Epithelial cell of prostate (primary cell): Measurements from ENCODE around the gene PRDM2.

Experiments
- DNase-seq: peaks from one replicate; pipeline ENCODE4 v3.0.0-alpha.2; 2011; ENCODE audit warnings: low read depth, low spot score
- H3K27ac ChIP-seq: fragments of 450-650 bp; 2 replicates; pipeline ENCODE4 v1.5.1; 2017; ENCODE audit warnings: mild to moderate bottlenecking

The PRDM2 gene

DNA sequence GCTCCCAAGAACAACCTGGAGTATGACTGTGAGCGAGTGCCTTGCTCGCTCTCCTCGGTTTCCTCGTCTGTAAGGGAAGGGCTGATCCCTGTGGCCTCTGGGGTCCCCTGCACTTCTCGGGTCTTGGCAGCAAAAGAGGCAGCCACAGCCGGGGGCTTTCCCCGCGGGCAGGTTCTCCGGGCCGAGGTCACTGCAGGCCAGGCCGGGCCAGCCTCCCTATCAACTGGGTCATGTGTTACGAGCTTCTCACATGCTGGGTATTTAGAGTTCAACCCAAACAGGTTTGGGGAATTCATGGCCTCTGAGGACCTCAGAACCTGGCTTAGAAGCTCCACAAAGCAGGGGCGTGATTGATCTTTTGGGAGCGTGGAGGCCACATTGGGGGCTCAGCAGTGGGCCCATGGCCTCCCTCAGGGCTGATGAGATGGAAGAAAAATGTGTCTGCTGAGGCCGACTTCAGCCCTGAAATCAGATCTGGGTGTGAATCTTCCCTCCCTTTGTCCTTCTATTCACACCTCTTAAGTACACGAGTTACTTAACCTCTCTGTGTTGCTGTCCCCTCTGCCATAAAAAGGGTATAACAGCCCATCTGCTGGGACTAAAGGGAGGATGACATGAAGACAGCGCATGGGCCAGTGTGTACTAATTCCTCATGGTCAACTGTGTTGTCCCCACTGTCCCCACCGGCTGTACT is 103.7 kb downstream of the PRDM2 start:
- no peak overlapping the region for H3K27ac ChIP-seq
- DNase-seq = no peak

DNA sequence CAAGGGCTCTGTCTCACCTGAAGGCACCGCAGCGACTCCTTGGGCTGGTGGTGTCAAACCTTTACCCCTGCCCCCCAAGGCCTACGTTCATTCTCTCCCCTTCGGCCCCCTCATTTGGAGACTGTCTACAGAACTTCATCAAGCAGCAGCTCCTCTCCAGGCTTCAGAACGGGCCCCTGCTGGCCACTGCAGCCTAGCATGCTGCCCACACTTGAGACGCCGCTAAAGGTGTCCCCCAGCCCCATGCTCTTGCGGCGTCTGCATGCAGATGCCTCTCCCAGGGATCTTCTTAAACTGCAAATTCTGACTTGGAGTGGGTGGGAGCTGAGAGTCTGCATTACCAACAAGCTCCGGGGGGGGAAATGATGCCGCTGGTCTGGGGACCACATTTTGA is 104.2 kb downstream of the PRDM2 start:
- no peak overlapping the region for H3K27ac ChIP-seq
- no peak for DNase-seq

GRCh38 chr1:13805431-13805830 is 105.4 kb downstream of the PRDM2 start:
- no peak overlapping the region for H3K27ac ChIP-seq
- DNase-seq = no peak

- H3K27ac ChIP-seq = no peak overlapping the region
- DNase-seq = no peak
Measured at GRCh38 chr1:13806108-13806507, 106.1 kb downstream of the PRDM2 start.

DNA sequence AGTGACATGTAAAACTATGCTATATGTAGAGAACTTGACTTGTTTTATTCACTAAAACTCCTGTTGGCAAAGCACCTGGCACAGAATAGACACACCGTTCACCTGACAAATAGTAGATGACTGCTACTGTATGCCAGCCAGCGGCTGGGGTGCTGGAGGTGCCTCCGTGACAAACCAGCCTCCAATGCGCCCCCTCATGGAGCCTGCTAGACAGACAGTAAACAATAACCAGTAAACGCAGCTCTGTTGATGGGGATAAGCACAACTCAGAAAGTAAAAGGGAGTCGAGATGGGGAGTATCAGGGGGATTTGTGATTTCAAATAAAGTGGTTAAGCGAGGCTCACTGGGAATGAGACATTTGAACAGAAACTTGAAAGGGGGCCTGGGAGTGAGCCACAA is 107.2 kb downstream of the PRDM2 start:
- H3K27ac ChIP-seq = no peak overlapping the region
- DNase-seq = no peak

GRCh38 chr1:13808729-13809131 is 108.7 kb downstream of the PRDM2 start:
- DNase-seq = no peak
- H3K27ac ChIP-seq = no peak overlapping the region

DNA sequence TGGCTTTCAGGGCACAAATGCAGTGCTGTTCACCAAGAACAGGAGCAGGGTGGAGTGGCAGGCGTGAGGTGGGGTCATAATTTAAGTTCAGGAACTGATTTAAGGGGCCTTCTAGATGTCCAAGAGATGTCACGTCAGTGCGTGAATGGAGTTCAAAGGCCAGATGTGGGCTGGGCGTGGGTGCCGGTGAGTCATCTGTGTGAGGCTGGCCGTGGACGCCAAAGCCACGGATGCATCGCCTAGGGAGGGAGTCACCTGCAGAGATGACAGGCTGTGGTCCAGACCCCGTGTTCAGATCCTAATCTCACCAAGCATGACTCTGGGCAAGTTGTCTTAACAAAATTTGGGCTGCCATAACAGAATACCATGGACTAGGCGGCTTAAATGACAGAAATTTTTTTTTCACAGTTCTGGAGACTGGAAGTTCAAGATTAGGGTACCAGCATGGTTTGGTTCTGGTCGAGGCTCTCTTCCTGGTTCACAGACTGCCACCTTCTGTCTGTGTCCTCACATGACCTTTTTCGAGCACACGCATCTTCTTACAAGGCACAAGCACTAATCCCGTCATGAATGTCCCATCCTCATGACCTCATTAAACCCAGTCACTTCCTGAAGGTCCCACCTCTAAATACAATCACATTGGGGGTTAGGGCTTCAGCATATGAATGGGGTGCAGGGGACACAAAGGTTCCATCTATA is 109.6 kb downstream of the PRDM2 start:
- no peak for DNase-seq
- H3K27ac ChIP-seq = no peak overlapping the region

DNA sequence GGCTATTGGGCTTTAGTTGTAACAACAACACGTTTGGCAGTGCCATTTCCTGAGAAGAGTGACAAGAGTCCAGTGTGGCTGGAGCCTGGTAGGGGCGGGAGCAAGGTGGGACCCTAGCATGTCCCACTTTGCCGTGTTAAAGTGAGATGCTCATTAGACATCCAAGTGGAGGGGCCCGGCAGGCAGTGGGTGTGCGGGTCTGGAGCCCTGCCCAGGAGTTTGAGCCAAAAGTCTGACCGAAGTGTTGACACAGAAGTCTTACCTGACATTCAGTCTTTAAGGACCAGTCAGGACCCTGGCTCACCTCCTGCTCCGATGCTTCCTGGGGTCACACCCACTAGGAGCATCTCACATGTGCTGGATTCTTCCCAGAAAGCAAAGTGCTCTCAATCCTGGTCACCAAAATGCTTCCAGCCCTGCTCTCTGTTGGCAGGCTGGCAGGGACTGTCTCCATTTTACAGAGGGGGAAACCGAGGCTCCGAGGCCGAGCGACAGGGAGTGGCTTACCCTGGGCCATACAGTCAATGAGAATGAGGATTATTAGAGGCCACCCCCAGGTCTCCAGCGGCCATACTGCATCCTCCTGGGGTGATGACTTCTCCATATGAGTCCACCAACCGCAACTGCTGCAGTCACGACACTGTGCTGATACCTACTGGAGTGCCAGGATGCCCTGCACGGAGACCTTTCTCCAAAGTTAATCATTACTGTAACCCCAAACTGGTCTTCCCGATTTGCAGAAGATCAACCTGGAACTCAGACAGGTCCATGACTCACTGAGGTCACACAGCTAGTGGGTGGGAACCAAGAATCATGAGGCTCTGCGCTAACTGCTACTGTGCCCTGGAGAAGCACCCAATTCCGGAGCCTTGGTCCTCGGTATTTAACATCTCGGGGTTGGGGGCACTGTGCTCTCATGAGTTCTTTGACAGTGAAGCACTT is 112.7 kb downstream of the PRDM2 start:
- no peak overlapping the region for H3K27ac ChIP-seq
- peak; percentile 33 for DNase-seq

GRCh38 chr1:13813398-13814012 is 113.5 kb downstream of the PRDM2 start:
- H3K27ac ChIP-seq = no peak overlapping the region
- no peak for DNase-seq

GRCh38 chr1:13814131-13814530 is 114.1 kb downstream of the PRDM2 start:
- H3K27ac ChIP-seq = no peak overlapping the region
- DNase-seq = no peak

- no peak overlapping the region for H3K27ac ChIP-seq
- no peak for DNase-seq
Measured at GRCh38 chr1:13816016-13816760, 116.2 kb downstream of the PRDM2 start.

GRCh38 chr1:13817906-13818305 is 117.9 kb downstream of the PRDM2 start:
- DNase-seq = no peak

GRCh38 chr1:13818926-13819325 is 118.9 kb downstream of the PRDM2 start:
- H3K27ac ChIP-seq = no peak overlapping the region
- DNase-seq = no peak

More at GRCh38 chr1:13817906-13818305, 117.9 kb downstream of the PRDM2 start:
- no peak overlapping the region for H3K27ac ChIP-seq

DNA sequence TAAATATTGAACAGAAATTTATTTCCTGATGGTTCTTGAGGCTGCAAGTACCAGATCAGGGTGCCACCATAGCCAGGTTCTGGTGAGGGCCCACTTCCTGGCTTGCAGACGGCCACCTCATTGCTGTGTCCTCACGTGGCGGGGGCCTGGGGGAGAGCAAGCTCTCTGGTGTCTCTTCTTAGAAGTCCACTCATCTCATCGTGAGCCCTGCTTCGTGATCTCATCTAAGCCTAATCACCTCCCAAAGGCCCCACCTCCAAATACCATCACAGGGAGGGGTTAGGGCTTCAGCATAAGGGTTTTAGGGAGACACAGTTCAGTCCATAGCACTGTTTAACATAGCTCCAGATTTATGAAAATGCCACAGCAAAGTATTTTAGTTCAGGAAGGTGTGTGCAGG is 119.7 kb downstream of the PRDM2 start:
- no peak overlapping the region for H3K27ac ChIP-seq
- DNase-seq = no peak

DNA sequence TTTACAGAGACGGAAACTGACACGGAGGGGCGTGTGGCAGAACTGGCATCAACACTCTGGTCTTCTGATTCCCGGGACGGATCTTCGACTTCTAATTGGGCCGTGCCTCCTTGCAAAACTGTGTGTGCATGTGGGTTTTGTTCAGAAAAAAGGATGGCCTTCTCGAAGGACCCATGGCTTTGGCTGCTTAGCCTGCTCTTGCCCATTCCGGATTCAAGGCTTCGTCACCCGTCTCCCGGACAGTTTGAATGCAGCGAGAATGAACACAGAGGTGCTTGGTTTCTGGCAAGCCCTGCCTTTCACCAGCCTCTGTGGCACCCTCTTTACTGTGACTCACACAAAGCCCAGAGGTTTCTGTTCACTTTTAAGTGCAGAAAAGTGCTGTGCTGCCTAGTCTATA is 120.1 kb downstream of the PRDM2 start:
- DNase-seq = no peak
- H3K27ac ChIP-seq = no peak overlapping the region

- H3K27ac ChIP-seq = no peak overlapping the region
- no peak for DNase-seq
Measured at GRCh38 chr1:13820456-13820855, 120.5 kb downstream of the PRDM2 start.

DNA sequence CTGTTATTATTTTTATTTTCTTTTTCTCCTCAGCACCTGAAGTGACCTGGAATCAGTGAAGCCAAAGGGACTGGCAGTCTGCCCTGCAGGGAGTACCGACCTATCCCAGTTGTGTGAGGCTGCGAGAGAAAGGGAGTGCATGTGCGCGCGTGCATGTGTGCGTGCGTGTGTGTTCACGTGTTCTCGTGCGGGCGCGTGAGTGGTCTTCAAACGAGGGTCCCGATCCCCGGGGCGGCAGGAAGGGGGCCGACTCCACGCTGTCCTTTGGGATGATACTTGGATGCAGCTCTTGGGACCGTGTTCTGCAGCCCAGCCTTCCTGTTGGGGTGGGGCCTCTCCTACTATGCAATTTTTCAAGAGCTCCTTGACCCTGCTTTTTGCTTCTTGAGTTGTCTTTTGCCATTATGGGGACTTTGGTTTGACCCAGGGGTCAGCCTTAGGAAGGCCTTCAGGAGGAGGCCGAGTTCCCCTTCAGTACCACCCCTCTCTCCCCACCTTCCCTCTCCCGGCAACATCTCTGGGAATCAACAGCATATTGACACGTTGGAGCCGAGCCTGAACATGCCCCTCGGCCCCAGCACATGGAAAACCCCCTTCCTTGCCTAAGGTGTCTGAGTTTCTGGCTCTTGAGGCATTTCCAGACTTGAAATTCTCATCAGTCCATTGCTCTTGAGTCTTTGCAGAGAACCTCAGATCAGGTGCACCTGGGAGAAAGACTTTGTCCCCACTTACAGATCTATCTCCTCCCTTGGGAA is 123.3 kb downstream of the PRDM2 start:
- no peak for DNase-seq
- no peak overlapping the region for H3K27ac ChIP-seq

DNA sequence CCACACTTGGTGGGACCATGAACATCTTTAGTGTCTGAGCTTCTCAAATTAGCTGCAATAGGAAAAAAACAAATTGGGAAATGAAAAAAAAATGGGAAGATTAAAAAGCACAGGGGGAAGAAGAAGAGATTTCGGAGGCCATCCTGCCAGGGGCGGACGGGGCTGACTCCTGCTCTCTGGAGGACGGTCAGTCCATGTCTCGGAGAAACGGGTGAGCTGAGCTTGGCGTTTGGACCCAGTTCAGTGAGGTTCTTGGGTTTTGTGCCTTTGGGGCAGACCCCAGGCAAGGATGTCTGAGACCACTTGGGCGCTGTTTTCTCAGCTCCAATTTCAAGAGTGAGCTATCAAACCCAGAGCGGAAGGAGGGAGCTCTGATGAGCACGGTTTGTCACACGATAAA is 123.9 kb downstream of the PRDM2 start:
- H3K27ac ChIP-seq = no peak overlapping the region
- DNase-seq = no peak

DNA sequence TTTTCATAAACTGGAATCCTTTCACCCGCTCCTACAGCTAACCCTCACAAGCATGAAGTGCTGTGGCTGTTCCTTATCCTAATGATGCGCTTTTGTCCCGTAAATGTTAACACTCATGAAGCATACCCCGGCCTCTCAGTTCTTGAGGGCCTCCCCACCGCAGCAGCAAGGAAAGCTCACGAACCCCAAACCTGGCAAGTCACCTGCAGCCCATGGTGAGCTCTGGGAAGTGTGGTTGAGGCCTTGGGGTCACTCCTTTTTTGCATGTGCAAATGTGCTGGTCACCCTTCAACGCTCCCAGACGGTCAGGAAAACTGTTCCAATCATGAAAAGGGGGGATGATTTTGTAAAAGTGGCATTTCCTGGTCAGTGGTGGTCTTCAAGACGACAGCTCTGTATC is 124.6 kb downstream of the PRDM2 start:
- H3K27ac ChIP-seq = no peak overlapping the region

More for the DNA sequence above, 124.6 kb downstream of the PRDM2 start:
- DNase-seq = no peak
